Measurements from ENCODE around the gene SMIM44. TPM values are rescaled to one million over a fixed set of nuclear protein-coding genes. Genes with fewer than 3 reads are reported as not detected.
A peak's percentile ranks its signal among the peaks of the same experiment; 100 is the strongest.

SMIM44 gene
- total and polyA plus RNA-seq, 9 of the 15 experiments (the other 6 are each of a cell fraction or from before 2014, with no cell fraction given), result not detected

GRCh38 chr19:3434630-3435553 lies 48.3 kb downstream of the SMIM44 start (continued):
- TF ChIP-seq TFE3 (CRISPR knock-in tag; IDR thresholded peaks at IDR 0.05) (peak; percentile 5; the same call in 1 of the 2 replicates), GABPB2 (CRISPR knock-in tag; conservative IDR thresholded peaks at IDR 0.05) (no peak), ZNF766 (CRISPR knock-in tag; conservative IDR thresholded peaks at IDR 0.05) (peak; percentile 93), TRIM25 (IDR thresholded peaks at IDR 0.05; ENCODE audit: borderline replicate concordance) (no peak), FOXJ2 (tag; IDR thresholded peaks at IDR 0.05) (no peak), FOXA3 (CRISPR knock-in tag; conservative IDR thresholded peaks at IDR 0.05 in 1 of 2, IDR thresholded peaks at IDR 0.05 in 1 of 2) (no peak; a peak in 1 of 4 replicates), E2F3 (CRISPR knock-in tag; IDR thresholded peaks at IDR 0.05) (no peak; the same call in 1 of the 2 replicates), FUS (optimal IDR thresholded peaks at IDR 0.05; ENCODE audit: low read depth, low read length) (no peak), NR4A1 (CRISPR knock-in tag; IDR thresholded peaks at IDR 0.05) (no peak), NR4A1 (tag; IDR thresholded peaks at IDR 0.05) (no peak), HDAC2 (IDR thresholded peaks at IDR 0.05) (peak; percentile 98), PTBP1 (IDR thresholded peaks at IDR 0.05; ENCODE audit: low read depth, low read length) (peak; percentile 82; the same call in 1 of the 2 replicates), TRIM24 (IDR thresholded peaks at IDR 0.05) (peak in 1 of 2 experiments; percentile 95; a peak in 2 of 4 replicates), HDAC3 (IDR thresholded peaks at IDR 0.05; ENCODE audit: borderline replicate concordance, partially characterized antibody) (no peak), HINFP (tag; conservative IDR thresholded peaks at IDR 0.05; ENCODE audit: low read depth) (no peak), E2F5 (CRISPR knock-in tag; IDR thresholded peaks at IDR 0.05) (no peak), THRA (IDR thresholded peaks at IDR 0.05) (no peak), HMGN3 (IDR thresholded peaks at IDR 0.05; ENCODE audit: borderline replicate concordance, extremely low read depth, insufficient read length, low read depth, low read length) (no peak), CEBPB (tag; IDR thresholded peaks at IDR 0.05) (no peak), ZNF274 (IDR thresholded peaks at IDR 0.05; ENCODE audit: borderline replicate concordance, low read depth, low read length) (no peak)

All from K562 (cell line).